Colon (tissue), 2 donors: ENCODE measurements around the gene CD28.

Source experiments
- FAIRE-seq: peaks from 2 replicates; lab custom pipeline; 2012; peaks lifted over from hg19 to GRCh38; lab: Jason Lieb, UNC
- donor health status: control.
- donor health status: control.

The CD28 gene

GRCh38 chr2:203718087-203718486 lies 11.6 kb downstream of the CD28 start:
- no peak for FAIRE-seq

GRCh38 chr2:203719456-203720410 lies 13.3 kb downstream of the CD28 start:
- no peak for FAIRE-seq

- FAIRE-seq, result no peak
Observed at GRCh38 chr2:203720915-203721672, 14.7 kb downstream of the CD28 start.

- FAIRE-seq, result no peak
Observed at GRCh38 chr2:203721781-203722300, 15.4 kb downstream of the CD28 start.

- no peak for FAIRE-seq
Observed at GRCh38 chr2:203722411-203722810, 16.0 kb downstream of the CD28 start.

- no peak for FAIRE-seq
Observed at GRCh38 chr2:203728321-203728720, 21.9 kb downstream of the CD28 start.

- no peak for FAIRE-seq
Observed at GRCh38 chr2:203730076-203730729, 23.8 kb downstream of the CD28 start.

- no peak for FAIRE-seq
Observed at GRCh38 chr2:203730883-203731282, 24.4 kb downstream of the CD28 start.

- no peak for FAIRE-seq
Observed at GRCh38 chr2:203732092-203732952, 25.9 kb downstream of the CD28 start.

- no peak for FAIRE-seq
Observed at GRCh38 chr2:203732953-203733510, 26.6 kb downstream of the CD28 start.

- FAIRE-seq, result no peak
Observed at GRCh38 chr2:203733684-203734083, 27.2 kb downstream of the CD28 start.

GRCh38 chr2:203734276-203734983 lies 28.0 kb downstream of the CD28 start:
- FAIRE-seq, result no peak

- FAIRE-seq, result no peak
Observed at GRCh38 chr2:203737360-203737759, 30.9 kb downstream of the CD28 start.

GRCh38 chr2:203739351-203739750 lies 32.9 kb downstream of the CD28 start:
- FAIRE-seq, result no peak

- FAIRE-seq, result no peak
Observed at GRCh38 chr2:203740871-203741281, 34.4 kb downstream of the CD28 start.

- FAIRE-seq, result no peak
Observed at GRCh38 chr2:203741566-203741965, 35.1 kb downstream of the CD28 start.

GRCh38 chr2:203743441-203743981 lies 37.1 kb downstream of the CD28 start:
- no peak for FAIRE-seq

- no peak for FAIRE-seq
Observed at GRCh38 chr2:203744091-203744490, 37.7 kb downstream of the CD28 start.

- peak; percentile 5 for FAIRE-seq
Observed at GRCh38 chr2:203745267-203745666, 38.8 kb downstream of the CD28 start.
